Heart right ventricle (tissue), 16 donors: ENCODE results near the gene DRC1. TPM values are rescaled to one million over a fixed set of nuclear protein-coding genes. Genes with fewer than 3 reads are reported as not detected.

Experiments
- ATAC-seq, 8 donors: fragments of 200-7000 bp; cut with Tn5 transposase; one replicate each; pipeline ENCODE4 v1.9.1; 2020; ENCODE audit warnings: mild to moderate bottlenecking in 8 of 8, moderate library complexity in 8 of 8, moderate number of reproducible peaks in 1 of 8
- DNase-seq, 2 donors: peaks; one replicate each; pipeline ENCODE4 v3.0.0-alpha.2; 2020
- H3K27ac ChIP-seq, 10 donors: fragments of 200-600 bp; sonication (generic) in 2 of 10; one replicate each; pipeline versions ENCODE4 v1.5.0 to v1.8.0; 2020 to 2022; ENCODE audit warnings: mild to moderate bottlenecking in 3 of 10
- H3K27me3 ChIP-seq, 7 donors: fragments of 200-600 bp; one replicate each; pipeline ENCODE4 v1.8.0; 2021 to 2022; ENCODE audit warnings: mild to moderate bottlenecking in 2 of 7
- H3K36me3 ChIP-seq, 9 donors: fragments of 200-600 bp; sonication (generic) in 1 of 9; one replicate each; pipeline versions ENCODE4 v1.5.0 to v1.8.0; 2020 to 2022; ENCODE audit warnings: mild to moderate bottlenecking in 2 of 9
- H3K4me1 ChIP-seq, 9 donors: fragments of 200-600 bp; sonication (generic) in 1 of 9; one replicate each; pipeline versions ENCODE4 v1.5.0 to v1.8.0; 2020 to 2022; ENCODE audit warnings: mild to moderate bottlenecking in 4 of 9
- H3K4me3 ChIP-seq, 10 donors: fragments of 200-600 bp; sonication (generic) in 2 of 10; one replicate each; pipeline versions ENCODE4 v1.5.0 to v1.8.0; 2020 to 2022; ENCODE audit warnings: mild to moderate bottlenecking in 7 of 10, moderate library complexity in 2 of 10
- H3K9me3 ChIP-seq, 11 donors: fragments of 200-600 bp in 10 of 11; sonication (generic) in 2 of 11; one replicate each; pipeline versions ENCODE4 v1.5.0 to v1.8.0; 2013 to 2022; ENCODE audit warnings: mild to moderate bottlenecking in 2 of 11, control low read depth in 1 of 11, moderate library complexity in 1 of 11
- CTCF ChIP-seq, 9 donors: fragments of 200-600 bp; sonication (generic) in 2 of 9; IDR thresholded peaks; one replicate each; pipeline versions ENCODE4 v1.5.0 to v1.8.0; 2021 to 2022; ENCODE audit warnings: antibody characterized with exemption in 9 of 9, mild to moderate bottlenecking in 5 of 9, moderate library complexity in 1 of 9
- WGBS, 2 donors: extraction: QIAGEN DNeasy Blood & Tissue Kit; methylation state at CpG; one replicate each; pipeline ENCODE4 v1.1.7; 2013; ENCODE audit warnings: inconsistent platforms in 1 of 2; 5-methylcytosine and 5-hydroxymethylcytosine counted together
- intact Hi-C, 10 donors: fragments of 100-400 bp; cut with DNase I; formaldehyde crosslinking; loops; one replicate each; pipeline versions ENCODE4 v1.11.1 to v1.14.2; 2022
- polyA plus RNA-seq, 2 donors: library from polyadenylated mRNA; stranded (reverse); fragments of 200-250 nt; gene quantifications; one replicate each; pipeline ENCODE4 v1.2.3, GENCODE V29; 2013
- total RNA-seq, 10 donors: library from RNA; stranded (reverse); fragmentation: NEBNext Ultra II Directional in 3 of 10; extraction: Animal tissue kit (Norgen Biotek cat#: 25700) in 3 of 10; gene quantifications; one replicate each; pipeline versions ENCODE4 v1.2.1 to v1.2.4, GENCODE V29; 2021 to 2023
- donor health status: Arrhythmogenic right ventricular cardiomyopathy.
- donor health status: ischemic (EF 13 %, LVEDD 7.1; RV severe dilation, severe dysfunction).
- donor health status: healthy with polysubstance abuse.
- donor health status: DM: no; HTN: yes; CAD: no.
- donor health status: DM: no; HTN: no; CAD: no.
- donor health status: ischemic (EF 25% LVEDD 6.9; RV normal size, moderate dysfunction).
- donor health status: ischemic (EF 25% LVEDD 5.7; RV mildly dilated, moderate dysfunction).
- donor health status: healthy.
- donor health status: DM: yes; HTN: yes; CAD: no.
- donor health status: Ischemic cardiomyopathy.
- donor health status: ischemic (EF 35%, LVEDD 5.7; RV mildly dilated, moderate dysfunction).
- donor health status: nonischemic (EF 11% LVEDD 7.7; RV severe dilation, severe dysfunction).
- donor health status: DM: yes; HTN: yes; CAD: no.
- donor health status: PGD.
- donor health status: ischemic (EF 29% LVEDD 5.4; RV normal size, mild dysfunction).
- donor health status: nonischemic (EF 23%, LVEDD 6.1; RV moderate dilation, normal function).

The DRC1 gene
- total and polyA plus RNA-seq, 12 donors: 0.06 to 0.37 (median 0.20) TPM; not detected in 8

- no peak for ATAC-seq
- H3K27ac ChIP-seq: no peak overlapping the region
- H3K4me1 ChIP-seq: no peaks in the 10 kb centered on the region
- no peak for DNase-seq
- H3K36me3 ChIP-seq: no peaks in the 10 kb centered on the region
- intact Hi-C loops: no loop called here
- no peaks in the 10 kb centered on the region for H3K9me3 ChIP-seq
- no peak for TF ChIP-seq CTCF (IDR thresholded peaks at IDR 0.05)
- no peak overlapping the region for H3K4me3 ChIP-seq
- WGBS, 2 donors: 89 to 93% methylated on average over 3 of the region's 3 CpGs
- H3K27me3 ChIP-seq: peaks cover 0 to 5% (median 0%) of the 10 kb centered on the region in 7 donors
Measured at GRCh38 chr2:26414311-26414710, 12.6 kb downstream of the DRC1 start.

GRCh38 chr2:26421961-26422360 is 20.2 kb downstream of the DRC1 start:
- Histone ChIP-seq H3K27ac (no peak overlapping the region), H3K4me3 (no peak overlapping the region), H3K4me1 (no peaks in the 10 kb centered on the region), H3K27me3 (peaks cover 0 to 5% (median 0%) of the 10 kb centered on the region in 7 donors), H3K36me3 (no peaks in the 10 kb centered on the region), H3K9me3 (no peaks in the 10 kb centered on the region)
- no peak for DNase-seq
- intact Hi-C loops: no loop called here
- TF ChIP-seq CTCF (IDR thresholded peaks at IDR 0.05): no peak
- ATAC-seq: no peak
- 80 to 85% methylated on average over 5 of the region's 5 CpGs for WGBS, 2 donors

- no peak for TF ChIP-seq CTCF (IDR thresholded peaks at IDR 0.05)
- 40 to 45% methylated on average over 9 of the region's 9 CpGs for WGBS, 2 donors
- Histone ChIP-seq H3K36me3 (no peaks in the 10 kb centered on the region), H3K9me3 (no peaks in the 10 kb centered on the region), H3K4me3 (no peak overlapping the region), H3K27ac (no peak overlapping the region), H3K4me1 (no peaks in the 10 kb centered on the region), H3K27me3 (peaks cover 0 to 2% (median 0%) of the 10 kb centered on the region in 7 donors)
- peak in 1 of 8 donors; percentile 63 for ATAC-seq
- intact Hi-C loops: no loop called here
- no peak for DNase-seq
Measured at GRCh38 chr2:26422947-26423629, 21.4 kb downstream of the DRC1 start.

GRCh38 chr2:26423750-26424149 is 22.0 kb downstream of the DRC1 start:
- no peak for DNase-seq
- intact Hi-C loops: no loop called here
- Histone ChIP-seq H3K27me3 (no peaks in the 10 kb centered on the region), H3K27ac (no peak overlapping the region), H3K4me3 (no peak overlapping the region), H3K4me1 (no peaks in the 10 kb centered on the region), H3K9me3 (no peaks in the 10 kb centered on the region), H3K36me3 (no peaks in the 10 kb centered on the region)
- 84 to 87% methylated on average over 9 of the region's 9 CpGs for WGBS, 2 donors
- ATAC-seq: no peak
- TF ChIP-seq CTCF (IDR thresholded peaks at IDR 0.05): no peak
